WERI-Rb-1 (cell line): Measurements from ENCODE around the gene BTN2A1.

Experiments
- DNase-seq: peaks from one replicate; pipeline ENCODE4 v3.0.0-alpha.2; 2020
- H3K27ac ChIP-seq: fragments of 250-450 bp; sonication (Bioruptor Pico); 2 replicates; pipeline ENCODE4 v1.5.1; 2020; ENCODE audit warnings: mild to moderate bottlenecking, moderate library complexity
- H3K27me3 ChIP-seq: fragments of 250-450 bp; sonication (Bioruptor Pico); 2 replicates; pipeline ENCODE4 v1.5.1; 2021; ENCODE audit warnings: mild to moderate bottlenecking, low read depth, moderate library complexity; ENCODE audit not compliant: insufficient read depth, severe bottlenecking
- H3K36me3 ChIP-seq: fragments of 250-450 bp; sonication (Bioruptor Pico); 2 replicates; pipeline ENCODE4 v1.5.1; 2020; ENCODE audit warnings: mild to moderate bottlenecking, moderate library complexity
- H3K4me3 ChIP-seq: 2 replicates; pipeline ENCODE4 v1.5.1; 2011; ENCODE audit warnings: low read depth, mild to moderate bottlenecking, control low read depth, low read length
- H3K9me3 ChIP-seq: fragments of 250-450 bp; sonication (Bioruptor Pico); 2 replicates; pipeline ENCODE4 v1.5.1; 2021; ENCODE audit warnings: mild to moderate bottlenecking, moderate library complexity; ENCODE audit not compliant: severe bottlenecking
- TF ChIP-seq, protein P1 (sequence below): IDR thresholded peaks from 2 replicates; pipeline ENCODE4 v1.5.1; 2011; ENCODE audit warnings: low read depth, mild to moderate bottlenecking, control low read depth, inconsistent platforms, low read length

Gene BTN2A1

DNA sequence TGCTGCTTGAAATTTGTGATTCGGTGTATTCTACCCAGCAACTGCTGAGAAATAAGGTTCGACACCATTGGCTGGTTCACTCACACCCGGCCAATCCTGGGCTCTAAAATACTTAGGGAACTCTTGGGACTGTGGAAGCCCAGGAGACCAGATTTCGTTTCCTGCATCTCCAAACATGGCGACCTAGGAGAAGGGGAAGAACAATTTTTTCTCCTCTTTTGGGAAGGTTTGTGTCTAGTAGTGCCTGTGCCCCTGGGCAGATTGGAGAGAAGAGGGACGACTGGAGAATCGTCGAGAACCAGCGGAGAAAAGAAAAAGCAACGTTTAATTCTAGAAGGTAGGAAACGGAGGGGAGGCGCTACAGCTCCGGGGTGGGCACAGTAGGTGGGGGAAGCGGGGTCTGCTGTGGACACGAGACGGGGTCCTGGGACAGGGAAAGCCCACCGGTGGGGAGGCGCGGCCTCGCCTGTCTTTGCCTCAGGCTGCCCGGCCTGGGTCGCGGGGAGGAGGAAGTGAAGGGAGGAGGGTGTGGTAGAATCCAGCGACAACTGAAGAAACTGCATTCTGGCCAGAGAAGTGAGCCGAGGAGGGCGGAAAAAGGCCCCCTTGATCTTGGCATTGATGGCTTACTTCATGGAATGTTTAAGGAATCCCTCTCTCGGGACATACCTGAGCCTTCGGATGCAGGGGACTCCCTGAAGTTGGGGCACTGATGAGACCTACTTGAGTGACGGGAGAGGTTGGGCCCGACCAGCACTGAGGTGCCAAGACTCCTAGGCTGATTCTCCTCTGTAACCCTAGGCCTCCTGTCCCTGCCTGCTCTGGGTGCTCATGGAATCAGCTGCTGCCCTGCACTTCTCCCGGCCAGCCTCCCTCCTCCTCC lies at the start of gene BTN2A1:
Gene BTN2A1, plus strand, starts transcription at position 150 of the 883 bp plus-strand sequence. Its CDS starts 682 bp downstream, at position 832.
- peak within 1 kb of the TSS; percentile 91 for H3K4me3 ChIP-seq
- peak within 1 kb of the TSS; percentile 91 for H3K27ac ChIP-seq
- TF ChIP-seq, protein P1, sequence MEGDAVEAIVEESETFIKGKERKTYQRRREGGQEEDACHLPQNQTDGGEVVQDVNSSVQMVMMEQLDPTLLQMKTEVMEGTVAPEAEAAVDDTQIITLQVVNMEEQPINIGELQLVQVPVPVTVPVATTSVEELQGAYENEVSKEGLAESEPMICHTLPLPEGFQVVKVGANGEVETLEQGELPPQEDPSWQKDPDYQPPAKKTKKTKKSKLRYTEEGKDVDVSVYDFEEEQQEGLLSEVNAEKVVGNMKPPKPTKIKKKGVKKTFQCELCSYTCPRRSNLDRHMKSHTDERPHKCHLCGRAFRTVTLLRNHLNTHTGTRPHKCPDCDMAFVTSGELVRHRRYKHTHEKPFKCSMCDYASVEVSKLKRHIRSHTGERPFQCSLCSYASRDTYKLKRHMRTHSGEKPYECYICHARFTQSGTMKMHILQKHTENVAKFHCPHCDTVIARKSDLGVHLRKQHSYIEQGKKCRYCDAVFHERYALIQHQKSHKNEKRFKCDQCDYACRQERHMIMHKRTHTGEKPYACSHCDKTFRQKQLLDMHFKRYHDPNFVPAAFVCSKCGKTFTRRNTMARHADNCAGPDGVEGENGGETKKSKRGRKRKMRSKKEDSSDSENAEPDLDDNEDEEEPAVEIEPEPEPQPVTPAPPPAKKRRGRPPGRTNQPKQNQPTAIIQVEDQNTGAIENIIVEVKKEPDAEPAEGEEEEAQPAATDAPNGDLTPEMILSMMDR = peak; percentile 18; the same call in 1 of the 2 replicates
- peak; percentile 91 for DNase-seq
- H3K9me3 ChIP-seq = no peaks in the 10 kb centered on the region
- H3K27me3 ChIP-seq = no peaks in the 10 kb centered on the region
- peaks cover 39% of the 10 kb centered on the region for H3K36me3 ChIP-seq

DNA sequence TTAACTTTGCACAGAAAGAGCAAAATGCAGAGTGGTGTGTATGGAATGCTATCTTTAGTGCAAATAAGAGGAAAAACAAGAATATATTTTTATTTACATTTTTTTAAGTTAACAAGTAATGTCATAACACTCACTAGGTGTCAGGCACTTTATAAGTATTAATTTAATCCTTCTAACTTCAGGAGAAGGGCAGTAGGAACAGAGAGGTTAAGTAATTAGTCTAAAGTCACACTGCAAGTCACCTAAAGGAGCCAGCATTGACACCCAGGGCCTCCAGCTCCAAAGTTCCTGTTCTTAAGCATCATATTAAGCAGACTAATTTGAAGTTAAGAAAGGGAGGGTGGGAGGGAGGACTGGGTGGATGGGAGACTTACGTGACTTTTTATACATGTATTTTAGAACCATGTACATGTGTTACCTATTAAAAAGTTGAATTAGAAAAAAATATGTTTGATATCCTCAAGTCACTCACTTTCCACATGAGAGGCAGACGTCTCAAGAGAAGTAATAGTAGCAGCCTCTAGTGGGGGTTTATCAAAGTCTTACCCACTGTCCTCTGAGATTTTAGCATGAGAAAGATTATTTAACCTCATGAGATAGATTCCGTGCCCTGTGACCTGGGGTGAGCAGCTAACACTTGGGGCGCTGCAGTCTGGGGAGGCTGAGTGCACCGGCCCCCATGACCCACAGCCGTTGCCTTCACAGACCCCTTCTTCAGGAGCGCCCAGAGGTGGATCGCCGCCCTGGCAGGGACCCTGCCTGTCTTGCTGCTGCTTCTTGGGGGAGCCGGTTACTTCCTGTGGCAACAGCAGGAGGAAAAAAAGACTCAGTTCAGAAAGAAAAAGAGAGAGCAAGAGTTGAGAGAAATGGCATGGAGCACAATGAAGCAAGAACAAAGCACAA lies 48.7 kb upstream of the BTN2A1 start:
- Histone ChIP-seq H3K9me3 (no peaks in the 10 kb centered on the region), H3K27me3 (no peaks in the 10 kb centered on the region), H3K36me3 (no peaks in the 10 kb centered on the region), H3K4me3 (no peak overlapping the region), H3K27ac (no peak overlapping the region)
- no peak for DNase-seq
- TF ChIP-seq, protein P1 = no peak

DNA sequence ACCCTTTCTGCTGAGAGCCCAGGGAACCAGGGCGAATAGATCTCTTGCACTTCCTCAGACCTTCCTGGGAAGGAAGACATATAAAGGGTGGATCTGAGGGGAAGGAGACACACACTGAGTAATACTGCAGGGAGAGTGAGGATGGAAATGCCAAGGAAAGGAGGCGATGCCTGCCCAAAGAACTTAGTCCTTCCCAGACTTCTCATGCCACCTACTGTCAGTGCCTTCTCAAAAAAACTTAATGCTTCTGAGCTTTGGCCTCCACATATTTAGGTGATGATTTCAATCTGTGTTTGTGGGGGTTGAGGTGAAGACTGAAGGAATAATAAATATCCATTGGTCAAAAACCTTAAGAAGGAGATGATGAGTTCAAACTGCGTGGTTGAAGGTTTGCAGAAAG lies 46.0 kb upstream of the BTN2A1 start:
- TF ChIP-seq, protein P1 = no peak
- no peaks in the 10 kb centered on the region for H3K9me3 ChIP-seq
- no peak overlapping the region for H3K27ac ChIP-seq
- no peaks in the 10 kb centered on the region for H3K27me3 ChIP-seq
- DNase-seq = no peak
- H3K4me3 ChIP-seq = no peak overlapping the region
- no peaks in the 10 kb centered on the region for H3K36me3 ChIP-seq

DNA sequence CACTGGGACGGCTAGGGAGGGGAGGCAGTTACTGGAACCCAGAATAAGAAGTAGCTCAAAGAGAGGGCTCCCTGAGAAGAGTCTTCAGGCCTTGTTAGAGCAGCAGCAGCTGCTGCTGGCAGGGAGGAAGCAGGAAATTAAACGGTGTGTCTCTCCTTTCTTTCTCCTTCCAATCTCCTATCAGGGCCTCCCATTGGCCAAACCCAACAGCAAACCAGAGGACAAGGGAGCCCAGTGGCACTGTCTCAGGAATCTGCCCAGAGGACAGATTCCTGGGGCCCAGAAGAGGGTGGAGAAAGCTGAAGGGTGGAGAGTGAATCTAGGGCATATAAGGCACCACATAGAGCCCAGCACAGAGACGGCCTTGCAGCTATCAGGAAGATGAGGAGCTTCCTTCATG lies 45.5 kb upstream of the BTN2A1 start:
- TF ChIP-seq, protein P1 = no peak
- Histone ChIP-seq H3K4me3 (no peak overlapping the region), H3K27ac (no peak overlapping the region), H3K9me3 (no peaks in the 10 kb centered on the region), H3K36me3 (no peaks in the 10 kb centered on the region), H3K27me3 (no peaks in the 10 kb centered on the region)
- DNase-seq = no peak

DNA sequence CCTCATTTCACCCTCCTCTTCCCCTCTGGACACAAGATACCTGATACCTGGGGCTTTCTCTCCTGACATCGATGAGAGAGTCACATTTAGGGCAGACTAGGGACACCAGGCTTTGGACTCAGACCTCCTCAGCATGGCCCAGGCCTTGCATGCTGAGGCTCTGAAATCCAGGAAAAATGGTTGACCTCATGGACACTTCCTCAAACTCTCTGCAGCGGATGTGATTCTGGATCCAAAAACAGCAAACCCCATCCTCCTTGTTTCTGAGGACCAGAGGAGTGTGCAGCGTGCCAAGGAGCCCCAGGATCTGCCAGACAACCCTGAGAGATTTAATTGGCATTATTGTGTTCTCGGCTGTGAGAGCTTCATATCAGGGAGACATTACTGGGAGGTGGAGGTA lies 44.8 kb upstream of the BTN2A1 start:
- peaks cover 2% of the 10 kb centered on the region for H3K9me3 ChIP-seq
- TF ChIP-seq, protein P1 = no peak
- no peaks in the 10 kb centered on the region for H3K36me3 ChIP-seq
- H3K27me3 ChIP-seq = no peaks in the 10 kb centered on the region
- no peak overlapping the region for H3K27ac ChIP-seq
- no peak for DNase-seq
- H3K4me3 ChIP-seq = no peak overlapping the region
